GM19397 (cell line): ENCODE data around the gene TOPAZ1.

ENCODE experiments used
- ATAC-seq: cut with Tn5 transposase; IDR thresholded peaks from one replicate; pipeline ENCODE4 v1.9.1; 2021; ENCODE audit warnings: mild to moderate bottlenecking, moderate library complexity; ENCODE audit not compliant: unreplicated experiment

Gene TOPAZ1

GRCh38 chr3:44242721-44243120 is 1.0 kb downstream of the TOPAZ1 start:
- ATAC-seq = no peak

GRCh38 chr3:44248152-44248551 is 6.5 kb downstream of the TOPAZ1 start:
- no peak for ATAC-seq

- no peak for ATAC-seq
These were observed 10.8 kb downstream of the TOPAZ1 start for GRCh38 chr3:44252332-44252959.

GRCh38 chr3:44259404-44259803 is 17.7 kb downstream of the TOPAZ1 start:
- no peak for ATAC-seq

- ATAC-seq = no peak
These were observed 22.5 kb downstream of the TOPAZ1 start for GRCh38 chr3:44264146-44264545.

- ATAC-seq = no peak
These were observed 24.1 kb downstream of the TOPAZ1 start for GRCh38 chr3:44265815-44266214.

GRCh38 chr3:44272191-44272590 is 30.5 kb downstream of the TOPAZ1 start:
- no peak for ATAC-seq

- no peak for ATAC-seq
These were observed 36.2 kb downstream of the TOPAZ1 start for GRCh38 chr3:44277925-44278324.

- no peak for ATAC-seq
These were observed 38.4 kb downstream of the TOPAZ1 start for GRCh38 chr3:44280077-44280476.

- ATAC-seq = no peak
These were observed 38.9 kb downstream of the TOPAZ1 start for GRCh38 chr3:44280631-44281030.

- ATAC-seq = no peak
These were observed 43.3 kb downstream of the TOPAZ1 start for GRCh38 chr3:44284949-44285348.

- no peak for ATAC-seq
These were observed 48.3 kb downstream of the TOPAZ1 start for GRCh38 chr3:44289882-44290462.

GRCh38 chr3:44292276-44292675 is 50.6 kb downstream of the TOPAZ1 start:
- ATAC-seq = no peak

- ATAC-seq = no peak
These were observed 51.3 kb downstream of the TOPAZ1 start for GRCh38 chr3:44292947-44293346.

GRCh38 chr3:44297255-44297654 is 55.6 kb downstream of the TOPAZ1 start:
- ATAC-seq = no peak

GRCh38 chr3:44301746-44302145 is 60.1 kb downstream of the TOPAZ1 start:
- ATAC-seq = no peak

- ATAC-seq = no peak
These were observed 67.8 kb downstream of the TOPAZ1 start for GRCh38 chr3:44309500-44309899.

GRCh38 chr3:44318891-44319311 is 77.2 kb downstream of the TOPAZ1 start:
- ATAC-seq = no peak

- ATAC-seq = no peak
These were observed 79.6 kb downstream of the TOPAZ1 start for GRCh38 chr3:44321335-44321734.

GRCh38 chr3:44323341-44323955 is 81.8 kb downstream of the TOPAZ1 start:
- ATAC-seq = no peak

- no peak for ATAC-seq
These were observed 82.9 kb downstream of the TOPAZ1 start for GRCh38 chr3:44324584-44324983.

- ATAC-seq = no peak
These were observed 84.3 kb downstream of the TOPAZ1 start for GRCh38 chr3:44326019-44326418.
